Upper lobe of right lung (tissue), 1 donor: Measurements from ENCODE around the gene ZFHX2. TPM values are rescaled to one million over a fixed set of nuclear protein-coding genes. Genes with fewer than 3 reads are reported as not detected.

Source experiments
- ATAC-seq: fragments of 200-7000 bp; cut with Tn5 transposase; one replicate; pipeline ENCODE4 v1.9.1; 2020; ENCODE audit warnings: mild to moderate bottlenecking, moderate library complexity
- DNase-seq: peaks from one replicate; pipeline ENCODE4 v3.0.0-alpha.2; 2020
- H3K27ac ChIP-seq: fragments of 200-600 bp; one replicate; pipeline ENCODE4 v1.8.0; 2022
- H3K27me3 ChIP-seq: fragments of 200-600 bp; one replicate; pipeline ENCODE4 v1.8.0; 2022; ENCODE audit warnings: mild to moderate bottlenecking
- H3K36me3 ChIP-seq: fragments of 200-600 bp; one replicate; pipeline ENCODE4 v1.8.0; 2022
- H3K4me1 ChIP-seq: fragments of 200-600 bp; one replicate; pipeline ENCODE4 v1.8.0; 2022
- H3K4me3 ChIP-seq: fragments of 200-600 bp; one replicate; pipeline ENCODE4 v1.8.0; 2022; ENCODE audit warnings: mild to moderate bottlenecking
- H3K9me3 ChIP-seq: fragments of 200-600 bp; one replicate; pipeline ENCODE4 v1.8.0; 2022
- intact Hi-C: fragments of 100-400 bp; cut with DNase I; formaldehyde crosslinking; loops from one replicate; pipeline ENCODE4 v1.11.0; 2022
- total RNA-seq: library from RNA; stranded (reverse); fragmentation: NEBNext Ultra II Directional; extraction: Animal tissue kit (Norgen Biotek cat#: 25700); gene quantifications from one replicate; pipeline ENCODE4 v1.2.1, GENCODE V29; 2021
- TF ChIP-seq, protein P1 (sequence below): fragments of 200-600 bp; IDR thresholded peaks from one replicate; pipeline ENCODE4 v1.8.0; 2022; ENCODE audit warnings: antibody characterized with exemption
- donor health status: DM: no; HTN: yes; CAD: no; lungs with severe emphysema.

The ZFHX2 gene
- total RNA-seq, 1 donor from 2014 or later, result 2.3 TPM

DNA sequence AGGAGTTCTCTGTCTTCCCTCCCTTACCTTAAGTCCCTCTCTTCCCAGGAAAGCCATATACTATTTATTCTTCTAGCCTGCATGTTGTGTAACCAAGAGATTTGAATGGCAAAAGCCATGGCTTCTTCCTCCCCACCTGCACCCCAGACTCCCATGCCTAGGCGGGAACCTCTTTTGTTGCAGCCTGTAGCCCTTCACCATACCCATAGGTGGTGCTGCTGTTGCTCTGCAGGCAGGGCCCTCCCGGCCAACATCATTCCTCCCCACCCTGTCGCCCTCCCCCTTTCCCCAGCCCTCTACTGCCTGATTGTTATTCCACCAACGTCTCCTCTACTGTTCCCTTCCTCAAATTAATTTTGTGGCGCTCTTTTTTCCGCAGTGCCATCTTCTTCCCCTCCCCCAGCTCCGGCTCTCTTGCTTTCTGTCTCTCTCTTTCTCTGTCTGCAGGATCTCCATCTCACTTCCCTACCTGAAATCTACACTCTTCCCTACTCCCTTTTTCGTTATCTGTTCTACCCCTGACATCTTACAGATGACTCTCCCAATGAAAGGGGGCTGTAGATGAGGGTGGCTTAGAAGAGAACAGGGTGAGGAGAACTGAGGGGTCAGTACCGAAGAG, 68.2 kb downstream of the ZFHX2 start:
- intact Hi-C loops, result no loop called here
- H3K4me1 ChIP-seq, result no peaks in the 10 kb centered on the region
- no peak overlapping the region for H3K27ac ChIP-seq
- TF ChIP-seq, protein P1, sequence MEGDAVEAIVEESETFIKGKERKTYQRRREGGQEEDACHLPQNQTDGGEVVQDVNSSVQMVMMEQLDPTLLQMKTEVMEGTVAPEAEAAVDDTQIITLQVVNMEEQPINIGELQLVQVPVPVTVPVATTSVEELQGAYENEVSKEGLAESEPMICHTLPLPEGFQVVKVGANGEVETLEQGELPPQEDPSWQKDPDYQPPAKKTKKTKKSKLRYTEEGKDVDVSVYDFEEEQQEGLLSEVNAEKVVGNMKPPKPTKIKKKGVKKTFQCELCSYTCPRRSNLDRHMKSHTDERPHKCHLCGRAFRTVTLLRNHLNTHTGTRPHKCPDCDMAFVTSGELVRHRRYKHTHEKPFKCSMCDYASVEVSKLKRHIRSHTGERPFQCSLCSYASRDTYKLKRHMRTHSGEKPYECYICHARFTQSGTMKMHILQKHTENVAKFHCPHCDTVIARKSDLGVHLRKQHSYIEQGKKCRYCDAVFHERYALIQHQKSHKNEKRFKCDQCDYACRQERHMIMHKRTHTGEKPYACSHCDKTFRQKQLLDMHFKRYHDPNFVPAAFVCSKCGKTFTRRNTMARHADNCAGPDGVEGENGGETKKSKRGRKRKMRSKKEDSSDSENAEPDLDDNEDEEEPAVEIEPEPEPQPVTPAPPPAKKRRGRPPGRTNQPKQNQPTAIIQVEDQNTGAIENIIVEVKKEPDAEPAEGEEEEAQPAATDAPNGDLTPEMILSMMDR, result no peak
- H3K4me3 ChIP-seq, result no peak overlapping the region
- no peak for DNase-seq
- no peak for ATAC-seq
- H3K36me3 ChIP-seq, result peaks cover 37% of the 10 kb centered on the region
- no peaks in the 10 kb centered on the region for H3K9me3 ChIP-seq
- H3K27me3 ChIP-seq, result no peaks in the 10 kb centered on the region

GRCh38 chr14:23482823-23483148, 68.8 kb downstream of the ZFHX2 start:
- Histone ChIP-seq H3K27me3 (no peaks in the 10 kb centered on the region), H3K4me3 (no peak overlapping the region), H3K4me1 (no peaks in the 10 kb centered on the region), H3K27ac (no peak overlapping the region), H3K9me3 (no peaks in the 10 kb centered on the region), H3K36me3 (peaks cover 40% of the 10 kb centered on the region)
- no peak for ATAC-seq
- TF ChIP-seq, protein P1, result no peak
- intact Hi-C loops, result no loop called here
- DNase-seq, result no peak

GRCh38 chr14:23481979-23482822, 69.4 kb downstream of the ZFHX2 start:
- TF ChIP-seq, protein P1, result no peak
- Histone ChIP-seq H3K27me3 (no peaks in the 10 kb centered on the region), H3K4me3 (no peak overlapping the region), H3K27ac (no peak overlapping the region), H3K9me3 (no peaks in the 10 kb centered on the region), H3K36me3 (peaks cover 46% of the 10 kb centered on the region), H3K4me1 (no peaks in the 10 kb centered on the region)
- intact Hi-C loops, result no loop called here
- DNase-seq (no peak), ATAC-seq (no peak)

GRCh38 chr14:23481362-23481970, 70.1 kb downstream of the ZFHX2 start:
- H3K9me3 ChIP-seq, result no peaks in the 10 kb centered on the region
- H3K27me3 ChIP-seq, result no peaks in the 10 kb centered on the region
- H3K4me1 ChIP-seq, result no peaks in the 10 kb centered on the region
- peaks cover 48% of the 10 kb centered on the region for H3K36me3 ChIP-seq
- ATAC-seq (no peak), DNase-seq (no peak)
- H3K4me3 ChIP-seq, result no peak overlapping the region
- no peak overlapping the region for H3K27ac ChIP-seq
- TF ChIP-seq, protein P1, result no peak
- intact Hi-C loops, result no loop called here

DNA sequence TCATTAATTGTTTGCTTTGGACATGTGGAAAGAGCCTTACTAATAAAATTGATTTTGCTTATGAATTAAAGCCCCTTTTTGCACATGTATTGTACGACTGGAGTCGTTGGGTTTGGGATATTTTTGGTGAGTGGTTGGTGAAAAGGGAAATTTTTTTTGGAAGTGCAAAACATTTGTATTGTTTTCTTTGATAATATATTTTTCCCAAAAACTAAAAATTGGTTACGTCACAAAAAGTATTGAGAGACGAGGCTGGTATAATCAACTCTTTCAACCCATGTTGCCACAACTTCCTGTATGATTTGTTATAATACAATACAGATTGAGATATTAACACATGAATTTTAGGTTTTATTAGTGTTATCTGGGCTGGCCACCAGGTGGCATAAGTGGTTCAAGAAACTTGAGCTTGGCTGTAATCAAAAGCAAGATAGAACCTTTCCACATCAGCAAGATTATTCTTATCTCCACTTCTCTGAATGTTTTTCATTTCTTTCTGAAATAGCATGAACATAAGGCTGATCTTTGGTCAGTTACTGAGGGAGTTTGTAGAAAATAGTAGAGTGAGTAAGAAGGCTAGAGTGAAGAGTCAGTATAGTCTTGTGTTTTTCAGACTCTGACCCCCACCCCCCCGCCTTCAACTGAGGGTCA, 73.3 kb downstream of the ZFHX2 start:
- intact Hi-C loops, result loop anchor here (5.0 kb wide), 1 partner anchor 84 kb away; no protein-coding TSS in a partner anchor
- Histone ChIP-seq H3K27me3 (no peaks in the 10 kb centered on the region), H3K36me3 (peaks cover 68% of the 10 kb centered on the region), H3K4me1 (no peaks in the 10 kb centered on the region), H3K27ac (no peak overlapping the region), H3K9me3 (no peaks in the 10 kb centered on the region), H3K4me3 (no peak overlapping the region)
- TF ChIP-seq, protein P1, result peak; percentile 71
- no peak for DNase-seq
- ATAC-seq, result peak; percentile 81
